Measurements from ENCODE around the gene NTMT1.

DNA sequence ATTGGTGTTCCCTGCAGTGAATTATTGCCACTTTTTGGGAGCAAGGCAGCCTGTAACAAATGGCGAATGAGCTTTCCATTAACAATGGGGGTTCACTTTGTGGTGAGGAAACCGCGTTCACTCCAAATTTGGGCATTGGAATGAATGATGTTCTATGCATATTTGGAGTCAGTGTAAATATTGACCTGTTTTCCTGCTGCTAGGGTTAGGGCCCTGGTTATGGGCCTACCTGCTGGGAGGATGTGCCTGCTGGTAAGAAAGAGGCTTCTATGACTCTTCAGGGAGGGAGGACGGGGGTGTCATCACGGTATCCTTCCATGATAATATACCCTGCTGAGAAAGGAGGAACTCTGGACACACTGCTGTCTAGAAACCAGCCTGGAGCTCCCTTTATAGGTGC is 34.0 kb upstream of the NTMT1 start:
- TF ChIP-seq, protein P1, sequence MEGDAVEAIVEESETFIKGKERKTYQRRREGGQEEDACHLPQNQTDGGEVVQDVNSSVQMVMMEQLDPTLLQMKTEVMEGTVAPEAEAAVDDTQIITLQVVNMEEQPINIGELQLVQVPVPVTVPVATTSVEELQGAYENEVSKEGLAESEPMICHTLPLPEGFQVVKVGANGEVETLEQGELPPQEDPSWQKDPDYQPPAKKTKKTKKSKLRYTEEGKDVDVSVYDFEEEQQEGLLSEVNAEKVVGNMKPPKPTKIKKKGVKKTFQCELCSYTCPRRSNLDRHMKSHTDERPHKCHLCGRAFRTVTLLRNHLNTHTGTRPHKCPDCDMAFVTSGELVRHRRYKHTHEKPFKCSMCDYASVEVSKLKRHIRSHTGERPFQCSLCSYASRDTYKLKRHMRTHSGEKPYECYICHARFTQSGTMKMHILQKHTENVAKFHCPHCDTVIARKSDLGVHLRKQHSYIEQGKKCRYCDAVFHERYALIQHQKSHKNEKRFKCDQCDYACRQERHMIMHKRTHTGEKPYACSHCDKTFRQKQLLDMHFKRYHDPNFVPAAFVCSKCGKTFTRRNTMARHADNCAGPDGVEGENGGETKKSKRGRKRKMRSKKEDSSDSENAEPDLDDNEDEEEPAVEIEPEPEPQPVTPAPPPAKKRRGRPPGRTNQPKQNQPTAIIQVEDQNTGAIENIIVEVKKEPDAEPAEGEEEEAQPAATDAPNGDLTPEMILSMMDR (IDR thresholded peaks at IDR 0.05) = no peak
- no peak for TF ChIP-seq POLR2A (IDR thresholded peaks at IDR 0.05)
